Endothelial cell of umbilical vein (primary cell): Measurements from ENCODE around the gene NAA16. TPM values are rescaled to one million over a fixed set of nuclear protein-coding genes. Genes with fewer than 3 reads are reported as not detected.

Source experiments
- BruUV-seq: library from RNA; stranded (reverse); fragments of 400-500 nt; replicated peaks from 2 replicates; lab custom pipeline; 2021; lab: Mats Ljungman, UMichigan
- CTCF ChIA-PET: fragments of 300-600, 350-600 bp; sonication (Branson Sonifier 250); formaldehyde crosslinking; loops from one replicate; lab custom pipeline; 2021; ENCODE audit warnings: antibody characterized with exemption, inconsistent platforms; lab: Charles Lee
- POLR2A ChIA-PET: fragments of 300-600, 350-600 bp; sonication (Branson Sonifier 250); formaldehyde crosslinking; loops from one replicate; lab custom pipeline; 2021; ENCODE audit warnings: antibody characterized with exemption, inconsistent platforms; lab: Charles Lee
- DNase-seq: peaks from one replicate; pipeline ENCODE4 v3.0.0-alpha.2; 2011; ENCODE audit warnings: low read depth, low spot score
- FAIRE-seq: peaks from 2 replicates; lab custom pipeline; 2011; peaks lifted over from hg19 to GRCh38; lab: Jason Lieb, UNC
- H2AFZ ChIP-seq: 2 replicates; pipeline ENCODE4 v1.6.0; 2012; ENCODE audit warnings: low read depth, low read length, control low read depth, inconsistent platforms
- H3K27ac ChIP-seq: 2 replicates; pipeline ENCODE4 v1.5.1; 2011; ENCODE audit warnings: low read depth, mild to moderate bottlenecking, control low read depth, low read length, moderate library complexity; ENCODE audit not compliant: insufficient read depth
- H3K27me3 ChIP-seq, 2 experiments: 2 replicates each; pipeline versions ENCODE4 v1.6.0 to v1.6.1; 2011; ENCODE audit warnings: low read length in 2 of 2, mixed read lengths in 1 of 2; ENCODE audit not compliant: control insufficient read depth in 2 of 2, insufficient read depth in 2 of 2
- H3K36me3 ChIP-seq, 2 experiments: 2 replicates in 1 of 2; 3 replicates in 1 of 2; pipeline ENCODE4 v1.5.1; 2011; ENCODE audit warnings: low read length in 2 of 2, mild to moderate bottlenecking in 1 of 2, moderate library complexity in 1 of 2; ENCODE audit not compliant: control insufficient read depth in 2 of 2, insufficient read depth in 2 of 2; ENCODE audit errors: extremely low read depth in 1 of 2
- H3K4me1 ChIP-seq: 3 replicates; pipeline ENCODE4 v1.5.1; 2011; ENCODE audit warnings: mild to moderate bottlenecking, low read length; ENCODE audit not compliant: control insufficient read depth, insufficient read depth; ENCODE audit errors: extremely low read depth
- H3K4me2 ChIP-seq: 2 replicates; pipeline ENCODE4 v1.6.1; 2011; ENCODE audit warnings: low read length, control low read depth, mixed read lengths; ENCODE audit not compliant: insufficient read depth
- H3K4me3 ChIP-seq, 3 experiments: fragments of 200-600 bp in 1 of 3; sonication (generic), shearing (Covaris generic) in 1 of 3; replicated peaks in 1 of 3; 2 replicates each; pipeline ENCODE4 v1.5.1; 2011 to 2016; ENCODE audit warnings: control low read depth in 3 of 3, low read length in 3 of 3, mild to moderate bottlenecking in 2 of 3, inconsistent platforms in 1 of 3, low read depth in 1 of 3, moderate library complexity in 1 of 3; ENCODE audit not compliant: insufficient read depth in 1 of 3
- H3K79me2 ChIP-seq: 2 replicates; pipeline ENCODE4 v1.6.0; 2012; ENCODE audit warnings: low read length, inconsistent platforms; ENCODE audit not compliant: control insufficient read depth, insufficient read depth
- H3K9ac ChIP-seq: replicated peaks from 2 replicates; pipeline ENCODE3; 2011; ENCODE audit warnings: low read length, control low read depth; ENCODE audit not compliant: insufficient read depth; ENCODE audit errors: extremely low read depth
- H3K9me1 ChIP-seq: replicated peaks from 3 replicates; pipeline ENCODE4 v1.6.0; 2011; ENCODE audit warnings: mild to moderate bottlenecking, low read length; ENCODE audit not compliant: control insufficient read depth, insufficient read depth; ENCODE audit errors: extremely low read depth
- H3K9me3 ChIP-seq: replicated peaks from 2 replicates; pipeline ENCODE4 v1.5.1; 2012; ENCODE audit warnings: low read length, inconsistent platforms; ENCODE audit not compliant: control insufficient read depth, insufficient read depth
- H4K20me1 ChIP-seq: replicated peaks from 2 replicates; pipeline ENCODE3; 2011; ENCODE audit warnings: mild to moderate bottlenecking, low read length; ENCODE audit not compliant: control insufficient read depth, insufficient read depth; ENCODE audit errors: extremely low read depth
- CTCF ChIP-seq, 2 donors: IDR thresholded peaks; 1 replicate in 1 of 2; 2 replicates in 1 of 2; pipeline ENCODE4 v1.5.1; 2011; ENCODE audit warnings: low read length in 2 of 2, mild to moderate bottlenecking in 2 of 2, moderate library complexity in 2 of 2, control low read depth in 1 of 2, inconsistent platforms in 1 of 2, low read depth in 1 of 2; ENCODE audit not compliant: insufficient read depth in 1 of 2; ENCODE audit errors: extremely low read depth in 1 of 2
- EZH2 ChIP-seq: IDR thresholded peaks from 2 replicates; pipeline ENCODE4 v1.6.1; 2012; ENCODE audit warnings: borderline replicate concordance, low read depth, mild to moderate bottlenecking, moderate library complexity, low read length, inconsistent platforms; ENCODE audit not compliant: severe bottlenecking
- FOS ChIP-seq: IDR thresholded peaks from 2 replicates; pipeline ENCODE4 v1.6.1; 2011; ENCODE audit warnings: mild to moderate bottlenecking, low read length, moderate library complexity, borderline replicate concordance; ENCODE audit not compliant: insufficient read depth
- GATA2 ChIP-seq: IDR thresholded peaks from 2 replicates; pipeline ENCODE4 v1.7.0; 2011; ENCODE audit warnings: low read depth, mild to moderate bottlenecking, moderate library complexity, mixed read lengths, low read length; ENCODE audit not compliant: insufficient read length, insufficient read depth
- JUN ChIP-seq: IDR thresholded peaks from 2 replicates; pipeline ENCODE4 v1.6.1; 2011; ENCODE audit warnings: borderline replicate concordance, low read depth; ENCODE audit not compliant: insufficient read length, insufficient read depth
- MAX ChIP-seq: IDR thresholded peaks from 2 replicates; pipeline ENCODE4 v1.6.1; 2011; ENCODE audit not compliant: insufficient read depth, insufficient read length
- MYC ChIP-seq: IDR thresholded peaks from one replicate; pipeline ENCODE4 v1.6.1; 2011; ENCODE audit warnings: mild to moderate bottlenecking, low read depth, low read length
- POLR2A ChIP-seq: IDR thresholded peaks from 2 replicates; pipeline ENCODE4 v1.6.1; 2012; ENCODE audit warnings: low read depth, mild to moderate bottlenecking, control low read depth, low read length
- POLR2AphosphoS5 ChIP-seq: IDR thresholded peaks from 2 replicates; pipeline ENCODE4 v1.6.1; 2012; ENCODE audit warnings: low read depth, mild to moderate bottlenecking, control low read depth, low read length, moderate library complexity; ENCODE audit not compliant: insufficient read depth
- dilution Hi-C: fragments of 300-500 bp; cut with MboI; formaldehyde crosslinking; loops from one replicate; pipeline ENCODE4 v1.15.0; 2019; ENCODE audit warnings: low sequenced_read_pairs; ENCODE audit not compliant: extremely low pct_ligation_motif_present
- intact Hi-C: fragments of 100-400 bp; cut with micrococcal nuclease; formaldehyde crosslinking; loops from one replicate; pipeline ENCODE4 v1.10.0; 2022
- polyA plus RNA-seq, 4 experiments: library from polyadenylated mRNA; depleted of rRNA in 3 of 4; stranded (reverse) in 3 of 4; unstranded in 1 of 4; fragments of >200 nt; gene quantifications; 2 replicates each; pipeline versions ENCODE4 v1.2.1 to v1.2.3, GENCODE V29; 2011 to 2012; ENCODE audit warnings: missing spikeins in 1 of 4
- total RNA-seq: library from RNA; stranded (reverse); gene quantifications from 2 replicates; pipeline ENCODE4 v1.2.3, GENCODE V29; 2021

Gene NAA16
- total and polyA plus RNA-seq, 2 donors (not counting 3 experiments of a cell fraction or from before 2014, with no cell fraction given), result 8.6 to 26.1 TPM

GRCh38 chr13:41286370-41286769, 24.7 kb upstream of the NAA16 start:
- Histone ChIP-seq H3K79me2 (no peaks in the 10 kb centered on the region), H3K9ac (no peak overlapping the region), H3K4me1 (peaks cover 3% of the 10 kb centered on the region), H3K36me3 (no peaks in the 10 kb centered on the region), H3K27me3 (no peaks in the 10 kb centered on the region), H3K4me2 (no peak overlapping the region), H3K27ac (no peak overlapping the region), H3K4me3 (no peak overlapping the region), H3K9me1 (no peaks in the 10 kb centered on the region), H2AFZ (no peak overlapping the region), H3K9me3 (no peaks in the 10 kb centered on the region), H4K20me1 (no peaks in the 10 kb centered on the region)
- FAIRE-seq (no peak), DNase-seq (no peak)
- BruUV-seq, result no TSS peak
- CTCF ChIA-PET, result no interaction called here
- dilution Hi-C loops, result no loop called here
- POLR2A ChIA-PET, result no interaction called here
- intact Hi-C loops, result no loop called here
- no peak for TF ChIP-seq FOS
- no peak for TF ChIP-seq MYC
- no peak for TF ChIP-seq CTCF (IDR thresholded peaks at IDR 0.05; ENCODE audit: extremely low read depth in 1 of 2, insufficient read depth in 1 of 2, low read depth in 1 of 2, low read length in 2 of 2)
- no peak for TF ChIP-seq POLR2AphosphoS5
- TF ChIP-seq JUN, result no peak
- no peak for TF ChIP-seq POLR2A
- no peak for TF ChIP-seq MAX
- no peak for TF ChIP-seq GATA2
- TF ChIP-seq EZH2, result no peak
